GM12801 (cell line): ENCODE results near the gene SLF2.

Experiments
- CTCF ChIP-seq: IDR thresholded peaks from one replicate; pipeline ENCODE4 v1.5.1; 2011; ENCODE audit warnings: control low read depth; ENCODE audit not compliant: insufficient read length; ENCODE audit errors: extremely low read depth

The SLF2 gene

GRCh38 chr10:100895346-100895745 is 17.4 kb upstream of the SLF2 start:
- TF ChIP-seq CTCF: no peak

GRCh38 chr10:100895896-100896295 is 16.9 kb upstream of the SLF2 start:
- no peak for TF ChIP-seq CTCF

- TF ChIP-seq CTCF: no peak
These were observed 15.8 kb upstream of the SLF2 start for GRCh38 chr10:100896876-100897461.

GRCh38 chr10:100897976-100898375 is 14.8 kb upstream of the SLF2 start:
- TF ChIP-seq CTCF: no peak

GRCh38 chr10:100899171-100899570 is 13.6 kb upstream of the SLF2 start:
- TF ChIP-seq CTCF: no peak

- no peak for TF ChIP-seq CTCF
These were observed 11.7 kb upstream of the SLF2 start for GRCh38 chr10:100901051-100901450.

- TF ChIP-seq CTCF: no peak
These were observed 10.1 kb upstream of the SLF2 start for GRCh38 chr10:100902622-100903021.
